ENCODE measurements around the gene UBE2V1.
"Not testable (repeated sequence)": the region's sequence is repeated elsewhere in the genome, so short reads cannot be mapped to it uniquely, and the experiment has no call there.

- TF ChIP-seq CTCF (IDR thresholded peaks at IDR 0.05; ENCODE audit: insufficient read depth, low read length, poor library complexity, severe bottlenecking); EZH2phosphoT487 (conservative IDR thresholded peaks at IDR 0.05; ENCODE audit: low read length): not testable (repeated sequence)
These were observed 6.3 kb downstream of the UBE2V1 start for GRCh38 chr20:50106669-50107068.

Data from SU-DHL-6 (cell line).